Motor neuron (in vitro differentiated cells): ENCODE measurements around the gene CCDC169. TPM values are rescaled to one million over a fixed set of nuclear protein-coding genes. Genes with fewer than 3 reads are reported as not detected.

Experiments
- ATAC-seq, 8 experiments: fragments of 200-7000 bp; cut with Tn5 transposase; replicated peaks in 6 of 8; 2 replicates each; pipeline ENCODE4 v1.8.0; 2021; ENCODE audit warnings: mild to moderate bottlenecking in 8 of 8, moderate library complexity in 8 of 8
- H3K27ac ChIP-seq, 2 donors: fragments of 250-450 bp; sonication (Bioruptor Pico); 2 replicates each; pipeline ENCODE4 v1.9.0; 2021; ENCODE audit warnings: antibody characterized with exemption in 2 of 2, mild to moderate bottlenecking in 2 of 2, moderate library complexity in 1 of 2
- H3K4me1 ChIP-seq, 2 donors: fragments of 250-450 bp; sonication (Bioruptor Pico); replicated peaks in 1 of 2; 2 replicates each; pipeline ENCODE4 v1.6.1; 2021; ENCODE audit warnings: antibody characterized with exemption in 2 of 2, mild to moderate bottlenecking in 2 of 2, moderate library complexity in 1 of 2
- H3K4me3 ChIP-seq, 5 donors: fragments of 250-450 bp; sonication (Bioruptor Pico); 2 replicates each; pipeline ENCODE4 v1.9.0; 2021; ENCODE audit warnings: antibody characterized with exemption in 5 of 5, mild to moderate bottlenecking in 5 of 5, moderate library complexity in 4 of 5
- WGBS, 10 experiments: fragments of 450-650 bp; shearing (Covaris generic); methylation state at CpG; one replicate each; pipeline ENCODE4 v1.0.0; 2022; 5-methylcytosine and 5-hydroxymethylcytosine counted together
- in situ Hi-C, 9 experiments: fragments of 400-800 bp; cut with MboI; loops; one replicate each; pipeline ENCODE4 v1.15.0; 2021; ENCODE audit warnings: low sequenced_read_pairs in 9 of 9, low pct_unique_long_range_greater_than_20kb in 2 of 9; ENCODE audit not compliant: unreplicated experiment in 9 of 9
- total RNA-seq, 8 experiments: library from RNA; unstranded; fragments of 300-600 nt; gene quantifications; 2 replicates each; pipeline versions ENCODE4 v1.2.3 to v1.2.4, GENCODE V29; 2022

Gene CCDC169
- total RNA-seq, 8 experiments from 2014 or later, result 0.24 to 11.6 (median 7.1) TPM

DNA sequence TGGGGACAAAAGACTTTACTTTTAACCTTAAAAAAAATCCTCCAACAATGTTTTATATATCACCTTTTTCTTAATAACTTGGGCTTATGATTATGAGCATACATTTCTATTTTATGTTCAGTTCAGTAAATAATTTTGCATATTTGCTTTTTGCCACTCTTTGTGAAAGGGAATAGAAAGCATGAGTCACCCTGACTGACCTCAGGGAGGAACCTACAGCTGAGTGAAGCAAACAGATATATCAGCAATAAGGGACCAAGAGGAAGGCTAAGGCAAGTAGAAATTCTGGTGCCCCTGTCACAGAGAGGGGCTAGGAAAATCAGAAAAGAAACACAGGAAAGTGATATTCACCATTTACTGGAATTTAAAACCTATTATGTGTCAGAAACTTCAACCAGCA, 46.1 kb downstream of the CCDC169 start:
- no peak overlapping the region for H3K27ac ChIP-seq
- H3K4me1 ChIP-seq, result peaks cover 5 to 17% of the 10 kb centered on the region in 2 donors
- ATAC-seq, result peak in 7 of 8 experiments; percentile 35 to 76 (median 53)
- in situ Hi-C loops, result loop anchor here in 3 of 9 experiments (25.0 kb wide), 1 partner anchor 264 kb away; no protein-coding TSS in a partner anchor
- no peak overlapping the region for H3K4me3 ChIP-seq

DNA sequence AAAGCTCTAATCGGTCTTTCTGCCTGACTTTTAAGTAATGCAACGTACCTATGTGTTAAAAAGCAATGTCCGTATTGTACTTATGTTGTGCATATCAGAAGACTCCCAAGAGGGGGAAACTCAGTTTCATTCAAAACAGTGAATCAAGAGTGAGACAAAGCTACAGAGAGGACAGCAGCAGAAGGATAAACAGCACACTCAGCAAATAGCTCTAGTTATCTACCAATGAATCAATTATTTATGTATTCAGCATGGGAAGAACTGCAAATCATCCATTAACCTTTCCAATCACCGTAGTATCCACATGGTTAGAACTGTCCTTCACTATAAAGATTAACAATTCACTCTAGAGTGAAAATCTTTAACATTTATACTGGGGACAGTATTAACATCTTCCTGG, 46.6 kb downstream of the CCDC169 start:
- H3K4me3 ChIP-seq, result no peak overlapping the region
- in situ Hi-C loops, result loop anchor here in 3 of 9 experiments (25.0 kb wide), 1 partner anchor 264 kb away; no protein-coding TSS in a partner anchor
- peak in 1 of 8 experiments; percentile 51 for ATAC-seq
- WGBS, 10 experiments, result 20 to 100% (median 69%) methylated on average over 1 to 4 of the region's 4 CpGs
- no peak overlapping the region for H3K27ac ChIP-seq
- peaks cover 5 to 17% of the 10 kb centered on the region in 2 donors for H3K4me1 ChIP-seq

DNA sequence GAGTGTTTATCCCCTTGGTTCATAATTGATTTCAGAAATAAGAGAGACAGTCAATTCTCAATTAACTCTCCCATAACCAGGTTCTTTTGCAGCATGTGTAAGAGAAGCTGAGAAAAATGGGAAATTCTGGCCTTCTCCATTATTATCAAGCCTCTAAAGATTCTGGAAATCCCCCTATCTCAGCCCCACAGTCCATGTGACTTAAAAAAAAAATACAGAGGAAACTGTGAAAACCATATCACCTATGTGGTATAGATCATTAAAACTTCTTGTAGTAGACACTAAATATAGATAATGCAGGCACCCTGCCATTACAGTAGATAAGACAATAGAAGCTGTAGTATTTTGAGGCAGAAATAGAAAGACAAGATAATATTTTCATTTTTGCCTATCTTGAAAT, 48.9 kb downstream of the CCDC169 start:
- no peak for ATAC-seq
- Histone ChIP-seq H3K4me3 (no peak overlapping the region), H3K27ac (no peak overlapping the region), H3K4me1 (peaks cover 5 to 17% of the 10 kb centered on the region in 2 donors)
- in situ Hi-C loops, result no loop called here

DNA sequence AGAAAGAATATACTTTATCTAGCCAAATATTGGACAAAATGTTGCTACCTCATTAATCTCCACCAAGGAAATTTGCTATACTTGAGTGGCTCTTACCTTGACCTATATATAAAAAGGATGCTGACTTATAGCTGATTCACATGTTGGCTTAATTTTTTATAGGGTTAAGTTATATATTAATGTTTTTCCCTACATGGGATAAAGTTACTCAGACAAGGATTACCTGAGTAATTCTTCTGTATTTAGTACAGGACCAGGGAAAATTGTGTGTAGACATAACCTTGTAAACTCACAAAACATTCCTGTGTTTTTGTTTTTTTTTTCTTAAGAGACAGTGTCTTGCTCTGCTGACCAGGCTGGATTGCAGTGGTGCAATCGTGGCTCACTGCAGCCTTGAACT, 52.6 kb downstream of the CCDC169 start:
- no peak for ATAC-seq
- no peak overlapping the region for H3K27ac ChIP-seq
- in situ Hi-C loops, result no loop called here
- WGBS, 10 experiments, result 100% methylated on average over 1 of the region's 1 CpG; no CpG with 5 or more reads in 7 of the 10 experiments
- H3K4me1 ChIP-seq, result no peaks in the 10 kb centered on the region
- no peak overlapping the region for H3K4me3 ChIP-seq

DNA sequence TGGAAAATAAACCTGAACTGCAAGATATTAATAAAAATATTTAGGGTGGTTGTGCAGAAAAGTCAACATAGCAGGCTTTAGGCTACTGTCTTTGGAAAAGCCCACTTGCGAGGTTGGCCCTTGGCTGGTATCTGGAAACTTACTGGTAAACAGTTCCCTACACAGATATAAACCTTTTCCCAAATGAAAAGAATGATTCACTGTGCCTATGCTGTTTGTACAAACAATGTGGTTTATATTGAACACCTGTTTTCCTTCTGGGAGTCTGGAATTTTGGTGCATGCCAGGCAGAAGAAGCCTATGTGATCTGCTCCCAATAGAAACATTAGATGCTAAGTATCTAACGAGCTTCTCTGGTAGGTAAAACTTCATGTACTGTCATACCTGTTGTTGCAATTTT, 53.5 kb downstream of the CCDC169 start:
- WGBS, 10 experiments, result 19 to 100% (median 67%) methylated on average over 1 to 2 of the region's 2 CpGs; no CpG with 5 or more reads in 2 of the 10 experiments
- no peak for ATAC-seq
- no peak overlapping the region for H3K4me3 ChIP-seq
- no peaks in the 10 kb centered on the region for H3K4me1 ChIP-seq
- in situ Hi-C loops, result no loop called here
- H3K27ac ChIP-seq, result no peak overlapping the region

DNA sequence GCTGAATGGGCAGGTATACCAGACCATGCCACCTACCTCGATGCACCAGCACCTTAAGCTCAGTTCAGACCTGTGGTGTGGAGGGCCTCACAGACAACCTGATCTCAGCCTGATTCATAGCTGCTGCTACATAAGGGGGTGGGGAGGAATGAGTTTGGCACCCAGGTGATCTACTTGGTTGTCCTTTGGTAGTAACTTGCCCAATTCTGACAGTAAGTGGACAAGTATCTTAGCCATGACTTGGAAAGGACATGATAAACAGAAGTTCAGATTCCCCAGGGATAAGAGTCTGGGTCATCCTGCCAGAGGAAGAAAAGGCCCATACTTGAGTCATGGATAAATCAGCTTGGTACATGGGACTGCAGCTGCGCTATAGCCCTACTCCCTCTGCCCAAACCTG, 54.9 kb downstream of the CCDC169 start:
- no peak overlapping the region for H3K4me3 ChIP-seq
- 34 to 100% (median 100%) methylated on average over 1 to 2 of the region's 2 CpGs; no CpG with 5 or more reads in 4 of the 10 experiments for WGBS, 10 experiments
- in situ Hi-C loops, result no loop called here

DNA sequence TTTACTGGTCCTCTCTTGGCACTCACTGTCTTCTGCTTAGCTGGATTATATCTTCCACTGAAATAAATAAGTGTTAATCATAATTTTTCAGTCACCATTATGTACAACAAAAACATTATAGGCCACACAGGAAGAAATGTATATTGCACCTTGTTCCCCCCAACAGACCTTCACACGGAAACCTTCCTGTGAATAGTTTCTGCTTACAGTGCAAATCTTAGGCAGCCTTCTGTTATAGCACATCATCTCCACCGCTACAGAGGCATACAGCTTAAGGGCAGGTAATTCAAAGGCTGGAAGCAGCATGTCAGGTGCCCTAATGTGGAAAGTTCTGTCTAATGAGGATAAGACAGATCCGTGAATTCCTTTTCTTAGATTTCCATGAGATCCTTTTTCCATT, 66.4 kb downstream of the CCDC169 start:
- Histone ChIP-seq H3K27ac (no peak overlapping the region), H3K4me3 (no peak overlapping the region), H3K4me1 (no peaks in the 10 kb centered on the region)
- 20 to 100% (median 85%) methylated on average over 1 to 3 of the region's 3 CpGs; no CpG with 5 or more reads in 2 of the 10 experiments for WGBS, 10 experiments
- in situ Hi-C loops, result no loop called here
- no peak for ATAC-seq

More for the DNA sequence above, 54.9 kb downstream of the CCDC169 start:
- no peak for ATAC-seq
- Histone ChIP-seq H3K27ac (no peak overlapping the region), H3K4me1 (no peaks in the 10 kb centered on the region)

DNA sequence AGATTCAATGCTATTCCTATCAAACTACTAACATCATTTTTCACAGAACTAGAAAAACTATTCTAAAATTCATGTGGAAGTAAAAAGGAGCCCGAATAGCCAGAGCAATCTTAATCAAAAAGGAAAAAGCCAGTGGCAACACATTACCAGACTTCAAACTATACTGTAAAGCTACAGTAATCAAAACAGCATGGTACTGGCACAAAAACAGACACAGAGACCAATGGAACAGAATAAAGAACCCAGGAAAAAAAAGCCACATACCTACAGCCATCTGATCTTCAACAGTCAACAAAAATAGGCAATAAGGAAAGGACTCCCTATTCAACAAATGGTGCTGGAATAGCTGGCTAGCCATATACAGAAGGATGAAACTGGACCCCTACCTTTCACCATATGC, 72.9 kb downstream of the CCDC169 start:
- ATAC-seq, result no peak
- in situ Hi-C loops, result no loop called here
- WGBS, 10 experiments, result 0 to 100% (median 83%) methylated on average over 1 of the region's 1 CpG; no CpG with 5 or more reads in 2 of the 10 experiments
- Histone ChIP-seq H3K4me3 (no peak overlapping the region), H3K4me1 (no peaks in the 10 kb centered on the region), H3K27ac (no peak overlapping the region)

DNA sequence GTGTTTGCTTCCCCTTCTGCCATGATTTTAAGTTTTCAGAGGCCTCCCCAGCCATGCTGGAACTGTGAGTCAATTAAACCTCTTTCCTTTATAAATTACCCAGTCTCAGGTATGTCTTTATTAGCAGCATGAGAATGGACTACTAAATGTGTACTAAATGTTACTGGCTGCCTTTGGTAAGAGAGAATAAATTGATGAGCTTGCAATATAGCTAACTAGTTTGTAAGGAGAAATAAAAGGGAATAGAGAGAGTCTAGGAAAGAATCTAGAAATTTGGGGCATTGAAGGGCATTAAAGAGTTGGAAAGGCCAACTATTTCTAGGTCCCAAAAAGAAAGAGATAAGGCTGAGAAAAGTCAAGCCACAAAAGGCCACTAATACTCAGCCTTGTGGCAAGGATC, 77.7 kb downstream of the CCDC169 start:
- in situ Hi-C loops, result no loop called here
- H3K4me3 ChIP-seq, result no peak overlapping the region
- H3K4me1 ChIP-seq, result no peaks in the 10 kb centered on the region
- no peak for ATAC-seq
- H3K27ac ChIP-seq, result no peak overlapping the region

DNA sequence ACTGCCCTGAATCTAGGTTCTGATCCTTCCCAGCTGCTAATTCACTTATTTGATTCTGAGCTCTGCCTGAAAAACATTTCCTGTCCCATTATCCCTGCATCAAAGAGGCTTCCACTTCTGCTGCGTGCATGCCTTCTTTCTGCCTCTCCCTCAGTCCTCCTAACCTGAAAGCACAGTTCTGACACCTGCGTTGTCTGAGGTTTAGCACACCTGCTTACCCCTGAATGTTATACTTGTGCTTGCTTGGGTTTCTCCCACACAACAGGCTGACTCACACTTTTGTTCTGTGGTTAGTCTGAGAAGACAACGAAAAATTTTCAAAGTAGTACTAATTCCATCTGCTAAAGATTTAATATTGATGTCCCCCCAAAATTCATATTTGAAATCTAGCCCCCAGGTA, 80.2 kb downstream of the CCDC169 start:
- in situ Hi-C loops, result no loop called here
- ATAC-seq, result no peak
- 0 to 100% (median 93%) methylated on average over 1 to 3 of the region's 3 CpGs; no CpG with 5 or more reads in 3 of the 10 experiments for WGBS, 10 experiments

DNA sequence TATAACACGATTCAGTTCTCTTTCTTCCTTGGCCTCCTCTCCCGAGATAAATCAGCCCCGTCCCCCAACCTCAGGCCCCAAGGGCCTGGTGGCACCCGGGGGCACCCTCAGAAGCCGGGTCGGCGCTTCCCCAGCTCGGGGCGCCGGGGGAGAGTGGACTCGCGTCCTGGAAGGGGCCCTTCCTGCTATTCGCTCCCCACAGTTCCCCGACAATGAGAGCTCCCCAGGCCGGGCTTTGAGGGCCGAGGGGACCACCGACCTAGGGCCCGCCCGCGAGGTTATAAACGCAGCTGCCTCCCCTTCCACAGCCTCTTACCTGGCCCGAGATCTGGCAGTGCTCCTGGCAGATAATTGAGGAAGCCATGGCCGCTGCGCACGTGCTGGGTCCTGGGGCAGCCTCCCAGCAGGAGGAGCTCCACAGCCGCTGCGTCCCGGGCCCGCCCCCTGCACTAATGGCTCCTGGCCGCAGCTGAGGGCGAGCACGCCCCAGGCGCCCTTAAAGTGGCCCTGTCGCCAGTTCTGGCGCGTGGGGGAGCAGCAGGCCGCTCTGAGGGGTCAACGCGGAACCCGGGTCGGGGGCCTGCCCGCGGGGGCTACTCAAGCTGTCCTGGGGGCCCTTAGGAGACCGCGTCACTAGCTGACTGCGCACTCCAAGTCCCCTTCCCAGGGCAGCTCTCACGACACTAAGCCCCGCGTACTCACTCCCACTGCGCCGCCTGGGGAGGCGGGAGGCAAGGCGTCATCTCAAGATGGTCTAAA, 83.3 kb downstream of the CCDC169 start, which contains the start of gene SOHLH2:
Gene SOHLH2 (minus strand): TSS at position 394 of the 759 bp plus-strand sequence. CDS start 30 bp downstream, at position 364.
- in situ Hi-C loops, result no loop called here
- H3K4me1 ChIP-seq, result peaks cover 0 to 3% of the 10 kb centered on the region in 2 donors
- H3K4me3 ChIP-seq, result no peak within 1 kb of the TSS
- WGBS, 10 experiments, result 6 to 100% (median 92%) methylated on average over 1 to 19 of the region's 53 CpGs
- H3K27ac ChIP-seq, result no peak within 1 kb of the TSS
- ATAC-seq, result no peak

More for the DNA sequence above, 80.2 kb downstream of the CCDC169 start:
- Histone ChIP-seq H3K27ac (no peak overlapping the region), H3K4me1 (peaks cover 0 to 3% of the 10 kb centered on the region in 2 donors), H3K4me3 (no peak overlapping the region)

DNA sequence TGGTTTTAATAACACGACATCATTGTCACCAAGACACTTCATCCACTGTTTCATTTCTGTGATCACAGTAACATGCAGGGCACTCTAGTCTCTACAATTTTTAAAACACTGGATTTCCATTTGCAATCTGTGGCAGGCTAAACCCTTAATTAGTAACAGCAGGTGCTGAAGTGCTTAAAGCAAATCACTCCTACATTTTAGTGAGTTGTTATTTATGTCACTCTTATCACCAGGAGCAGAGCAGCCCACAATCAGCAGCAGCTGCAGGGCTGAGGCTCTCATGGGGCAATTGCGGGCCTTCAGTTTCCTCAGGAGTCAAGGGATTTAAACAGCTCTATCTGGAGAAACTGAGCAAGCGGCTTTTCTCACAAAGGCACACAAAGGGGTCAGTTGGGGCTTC, 84.8 kb downstream of the CCDC169 start:
- no peak overlapping the region for H3K4me3 ChIP-seq
- WGBS, 10 experiments, result 63 to 92% (median 81%) methylated on average over 1 to 3 of the region's 3 CpGs; no CpG with 5 or more reads in 3 of the 10 experiments
- H3K27ac ChIP-seq, result no peak overlapping the region
- in situ Hi-C loops, result no loop called here
- ATAC-seq, result no peak
- H3K4me1 ChIP-seq, result peaks cover 0 to 3% of the 10 kb centered on the region in 2 donors

DNA sequence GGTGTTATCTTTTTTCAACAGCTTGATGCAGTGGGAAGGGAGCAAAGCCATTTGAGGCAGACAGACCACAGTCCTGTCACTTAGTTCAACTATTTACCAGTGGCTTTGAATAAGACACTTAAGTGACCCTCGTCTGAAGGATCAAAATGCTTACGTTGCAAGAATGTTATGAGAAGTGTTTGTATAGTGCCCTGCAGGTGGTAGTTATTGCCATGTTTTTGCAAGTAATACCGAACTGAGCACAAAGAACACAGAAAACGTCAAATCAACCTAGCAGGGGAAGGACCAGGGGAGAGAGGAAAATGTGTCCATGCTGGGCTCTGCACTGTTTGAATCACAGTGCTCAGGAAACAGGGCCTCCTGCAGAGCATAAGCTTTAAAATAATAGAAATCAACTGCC, 86.0 kb downstream of the CCDC169 start:
- Histone ChIP-seq H3K4me1 (peaks cover 0 to 3% of the 10 kb centered on the region in 2 donors), H3K4me3 (no peak overlapping the region), H3K27ac (no peak overlapping the region)
- ATAC-seq, result no peak
- in situ Hi-C loops, result no loop called here
- WGBS, 10 experiments, result 35 to 83% (median 63%) methylated on average over 1 to 4 of the region's 4 CpGs; no CpG with 5 or more reads in 3 of the 10 experiments

DNA sequence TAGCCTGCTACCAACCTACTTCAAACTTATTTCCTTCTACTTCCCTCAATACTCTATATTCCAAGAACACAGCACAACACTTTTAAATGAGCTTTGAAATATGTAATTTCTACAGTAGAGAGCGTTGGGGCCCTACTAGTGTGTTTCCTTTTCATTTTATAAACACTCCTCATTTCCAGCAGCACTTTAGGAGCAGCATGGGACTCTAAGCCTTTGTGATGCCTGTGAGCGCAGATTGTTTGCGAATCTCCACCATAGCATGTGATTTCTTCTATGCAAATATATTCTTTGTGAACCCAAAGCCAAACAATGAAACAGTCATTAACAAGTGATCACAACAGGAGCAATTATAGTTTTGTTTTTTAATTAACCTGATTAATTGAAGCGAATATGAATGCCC, 86.9 kb downstream of the CCDC169 start:
- Histone ChIP-seq H3K27ac (no peak overlapping the region), H3K4me1 (peaks cover 0 to 3% of the 10 kb centered on the region in 2 donors), H3K4me3 (no peak overlapping the region)
- 0 to 100% (median 89%) methylated on average over 1 to 4 of the region's 4 CpGs; no CpG with 5 or more reads in 1 of the 10 experiments for WGBS, 10 experiments
- no peak for ATAC-seq
- in situ Hi-C loops, result no loop called here
